Kidney epithelial cell (primary cell): ENCODE measurements around the gene WFDC12. TPM values are rescaled to one million over a fixed set of nuclear protein-coding genes. Genes with fewer than 3 reads are reported as not detected.

ENCODE experiments used
- DNase-seq: peaks from one replicate; pipeline ENCODE4 v3.0.0-alpha.2; 2010; ENCODE audit warnings: low read depth
- H3K27me3 ChIP-seq: 2 replicates; pipeline ENCODE4 v1.6.0; 2011; ENCODE audit warnings: low read length; ENCODE audit not compliant: control insufficient read depth, insufficient read depth
- H3K36me3 ChIP-seq: 2 replicates; pipeline ENCODE4 v1.5.1; 2011; ENCODE audit warnings: low read length; ENCODE audit not compliant: control insufficient read depth, insufficient read depth
- H3K4me3 ChIP-seq: 2 replicates; pipeline ENCODE4 v1.5.1; 2011; ENCODE audit warnings: low read depth, mild to moderate bottlenecking, control low read depth, low read length
- CTCF ChIP-seq: IDR thresholded peaks from 2 replicates; pipeline ENCODE4 v1.5.1; 2011; ENCODE audit warnings: mild to moderate bottlenecking, moderate library complexity, low read length, control low read depth, inconsistent platforms; ENCODE audit not compliant: insufficient read depth, poor library complexity, severe bottlenecking
- total RNA-seq: library from RNA; depleted of rRNA; stranded (reverse); fragments of >200 nt; gene quantifications from 2 replicates; pipeline ENCODE4 v1.2.3, GENCODE V29; 2015

WFDC12 gene
- total RNA-seq, 1 donor from 2014 or later = not detected

- TF ChIP-seq CTCF = no peak
- no peak for DNase-seq
- no peaks in the 10 kb centered on the region for H3K36me3 ChIP-seq
- no peak overlapping the region for H3K4me3 ChIP-seq
- H3K27me3 ChIP-seq = no peaks in the 10 kb centered on the region
These were observed 10.4 kb downstream of the WFDC12 start for GRCh38 chr20:45113865-45114264.

- H3K4me3 ChIP-seq = no peak overlapping the region
- DNase-seq = no peak
- no peaks in the 10 kb centered on the region for H3K36me3 ChIP-seq
- TF ChIP-seq CTCF = no peak
- H3K27me3 ChIP-seq = no peaks in the 10 kb centered on the region
These were observed 11.5 kb downstream of the WFDC12 start for GRCh38 chr20:45112754-45113153.

GRCh38 chr20:45111799-45112471, 12.3 kb downstream of the WFDC12 start:
- H3K36me3 ChIP-seq = no peaks in the 10 kb centered on the region
- peak; percentile 60 for TF ChIP-seq CTCF
- H3K27me3 ChIP-seq = no peaks in the 10 kb centered on the region
- H3K4me3 ChIP-seq = no peak overlapping the region
- DNase-seq = no peak

DNA sequence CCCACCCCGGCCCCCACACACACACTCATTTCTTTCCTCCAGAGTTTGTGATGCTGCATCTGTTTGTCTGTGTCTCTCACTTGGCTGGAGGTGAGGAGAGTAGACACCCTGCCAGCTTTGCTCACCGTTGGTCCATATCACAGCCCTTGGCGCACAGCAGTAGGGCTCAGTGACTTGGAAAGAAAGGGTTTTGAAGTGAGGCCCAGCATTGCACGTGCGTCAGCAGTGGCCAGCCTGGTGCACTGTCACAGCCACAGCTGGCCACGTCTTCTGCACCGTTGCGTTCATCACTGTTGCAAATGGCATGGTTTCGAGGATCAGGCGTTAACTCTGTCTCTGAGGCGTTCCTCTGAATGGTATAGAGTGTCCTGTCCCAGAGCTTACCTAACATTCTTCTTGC, 13.0 kb downstream of the WFDC12 start:
- no peaks in the 10 kb centered on the region for H3K27me3 ChIP-seq
- TF ChIP-seq CTCF = no peak
- no peak overlapping the region for H3K4me3 ChIP-seq
- H3K36me3 ChIP-seq = no peaks in the 10 kb centered on the region
- DNase-seq = no peak

- H3K36me3 ChIP-seq = no peaks in the 10 kb centered on the region
- TF ChIP-seq CTCF = no peak
- no peak for DNase-seq
- H3K4me3 ChIP-seq = no peak overlapping the region
- H3K27me3 ChIP-seq = no peaks in the 10 kb centered on the region
These were observed 14.0 kb downstream of the WFDC12 start for GRCh38 chr20:45110301-45110700.

GRCh38 chr20:45109634-45110033, 14.6 kb downstream of the WFDC12 start:
- H3K36me3 ChIP-seq = no peaks in the 10 kb centered on the region
- no peak for TF ChIP-seq CTCF
- H3K4me3 ChIP-seq = no peak overlapping the region
- no peak for DNase-seq
- no peaks in the 10 kb centered on the region for H3K27me3 ChIP-seq
